ENCODE measurements around the gene FUT7.

- TF ChIP-seq, protein P1, sequence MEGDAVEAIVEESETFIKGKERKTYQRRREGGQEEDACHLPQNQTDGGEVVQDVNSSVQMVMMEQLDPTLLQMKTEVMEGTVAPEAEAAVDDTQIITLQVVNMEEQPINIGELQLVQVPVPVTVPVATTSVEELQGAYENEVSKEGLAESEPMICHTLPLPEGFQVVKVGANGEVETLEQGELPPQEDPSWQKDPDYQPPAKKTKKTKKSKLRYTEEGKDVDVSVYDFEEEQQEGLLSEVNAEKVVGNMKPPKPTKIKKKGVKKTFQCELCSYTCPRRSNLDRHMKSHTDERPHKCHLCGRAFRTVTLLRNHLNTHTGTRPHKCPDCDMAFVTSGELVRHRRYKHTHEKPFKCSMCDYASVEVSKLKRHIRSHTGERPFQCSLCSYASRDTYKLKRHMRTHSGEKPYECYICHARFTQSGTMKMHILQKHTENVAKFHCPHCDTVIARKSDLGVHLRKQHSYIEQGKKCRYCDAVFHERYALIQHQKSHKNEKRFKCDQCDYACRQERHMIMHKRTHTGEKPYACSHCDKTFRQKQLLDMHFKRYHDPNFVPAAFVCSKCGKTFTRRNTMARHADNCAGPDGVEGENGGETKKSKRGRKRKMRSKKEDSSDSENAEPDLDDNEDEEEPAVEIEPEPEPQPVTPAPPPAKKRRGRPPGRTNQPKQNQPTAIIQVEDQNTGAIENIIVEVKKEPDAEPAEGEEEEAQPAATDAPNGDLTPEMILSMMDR (tag by site-specific recombination; IDR thresholded peaks at IDR 0.05) = peak; percentile 94
- TF ChIP-seq ZFP37 (tag by site-specific recombination; IDR thresholded peaks at IDR 0.05) (0 out of 2 replicates have a peak, but pooled peaks have one; percentile 22), ZNF514 (tag by site-specific recombination; IDR thresholded peaks at IDR 0.05) (no peak), ZNF561 (tag by site-specific recombination; IDR thresholded peaks at IDR 0.05; ENCODE audit: borderline replicate concordance) (no peak), OSR2 (tag by site-specific recombination; IDR thresholded peaks at IDR 0.05) (no peak), ZNF157 (tag by site-specific recombination; IDR thresholded peaks at IDR 0.05) (no peak)
- TF ChIP-seq, protein P2, sequence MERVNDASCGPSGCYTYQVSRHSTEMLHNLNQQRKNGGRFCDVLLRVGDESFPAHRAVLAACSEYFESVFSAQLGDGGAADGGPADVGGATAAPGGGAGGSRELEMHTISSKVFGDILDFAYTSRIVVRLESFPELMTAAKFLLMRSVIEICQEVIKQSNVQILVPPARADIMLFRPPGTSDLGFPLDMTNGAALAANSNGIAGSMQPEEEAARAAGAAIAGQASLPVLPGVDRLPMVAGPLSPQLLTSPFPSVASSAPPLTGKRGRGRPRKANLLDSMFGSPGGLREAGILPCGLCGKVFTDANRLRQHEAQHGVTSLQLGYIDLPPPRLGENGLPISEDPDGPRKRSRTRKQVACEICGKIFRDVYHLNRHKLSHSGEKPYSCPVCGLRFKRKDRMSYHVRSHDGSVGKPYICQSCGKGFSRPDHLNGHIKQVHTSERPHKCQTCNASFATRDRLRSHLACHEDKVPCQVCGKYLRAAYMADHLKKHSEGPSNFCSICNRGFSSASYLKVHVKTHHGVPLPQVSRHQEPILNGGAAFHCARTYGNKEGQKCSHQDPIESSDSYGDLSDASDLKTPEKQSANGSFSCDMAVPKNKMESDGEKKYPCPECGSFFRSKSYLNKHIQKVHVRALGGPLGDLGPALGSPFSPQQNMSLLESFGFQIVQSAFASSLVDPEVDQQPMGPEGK (tag by site-specific recombination; IDR thresholded peaks at IDR 0.05) = peak; percentile 27
These were observed 2.6 kb downstream of the FUT7 start for GRCh38 chr9:137029058-137029936.

Measured in HEK293 (cell line).